H9 (cell line): ENCODE results near the gene PHLDB1. TPM values are rescaled to one million over a fixed set of nuclear protein-coding genes. Genes with fewer than 3 reads are reported as not detected.
A peak's percentile ranks its signal among the peaks of the same experiment; 100 is the strongest.
"Not testable (repeated sequence)": the region's sequence is repeated elsewhere in the genome, so short reads cannot be mapped to it uniquely, and the experiment has no call there.

Experiments
- DNase-seq: peaks from one replicate; pipeline ENCODE4 v3.0.0-alpha.2; 2017
- H2AFZ ChIP-seq: one replicate; pipeline ENCODE4 v1.6.1; 2013; ENCODE audit warnings: mild to moderate bottlenecking, low read length, control low read depth, moderate library complexity
- H2AK5ac ChIP-seq: 2 replicates; pipeline ENCODE4 v1.6.1; 2013; ENCODE audit warnings: low read length, control low read depth, mixed read lengths; ENCODE audit not compliant: insufficient read length
- H2BK120ac ChIP-seq: one replicate; pipeline ENCODE4 v1.6.1; 2013; ENCODE audit warnings: low read depth, mild to moderate bottlenecking, low read length, control low read depth, inconsistent platforms; ENCODE audit not compliant: poor library complexity, severe bottlenecking
- H2BK12ac ChIP-seq: 2 replicates; pipeline ENCODE4 v1.6.1; 2013; ENCODE audit warnings: low read length, control low read depth, mixed read lengths, low read depth; ENCODE audit not compliant: insufficient read length
- H2BK15ac ChIP-seq: 2 replicates; pipeline ENCODE4 v1.6.1; 2013; ENCODE audit warnings: low read depth, low read length, control low read depth
- H2BK20ac ChIP-seq: one replicate; pipeline ENCODE4 v1.6.1; 2013; ENCODE audit warnings: low read depth, mild to moderate bottlenecking, low read length, control low read depth, inconsistent platforms; ENCODE audit not compliant: poor library complexity, severe bottlenecking
- H2BK5ac ChIP-seq: 2 replicates; pipeline ENCODE4 v1.6.1; 2013; ENCODE audit warnings: low read length, control low read depth, mixed read lengths; ENCODE audit not compliant: insufficient read length
- H3K14ac ChIP-seq: 2 replicates; pipeline ENCODE4 v1.6.1; 2013; ENCODE audit warnings: low read length, control low read depth; ENCODE audit not compliant: insufficient read depth
- H3K18ac ChIP-seq: 2 replicates; pipeline ENCODE4 v1.6.1; 2013; ENCODE audit warnings: low read depth, mild to moderate bottlenecking, mixed read lengths, low read length, control low read depth; ENCODE audit not compliant: insufficient read length
- H3K23ac ChIP-seq: 2 replicates; pipeline ENCODE4 v1.6.1; 2013; ENCODE audit warnings: low read length, control low read depth, mixed read lengths, low read depth; ENCODE audit not compliant: insufficient read length
- H3K23me2 ChIP-seq: 2 replicates; pipeline ENCODE4 v1.6.1; 2013; ENCODE audit warnings: low read depth, mild to moderate bottlenecking, mixed read lengths, low read length, control low read depth; ENCODE audit not compliant: insufficient read length, poor library complexity, severe bottlenecking
- H3K27ac ChIP-seq: 2 replicates; pipeline ENCODE4 v1.5.1; 2013; ENCODE audit warnings: low read length, control low read depth, mixed read lengths, low read depth; ENCODE audit not compliant: insufficient read length
- H3K27me3 ChIP-seq: 2 replicates; pipeline ENCODE4 v1.6.1; 2013; ENCODE audit warnings: low read length, control low read depth, inconsistent platforms; ENCODE audit not compliant: insufficient read depth
- H3K4ac ChIP-seq: 2 replicates; pipeline ENCODE4 v1.6.1; 2013; ENCODE audit warnings: low read depth, mild to moderate bottlenecking, control low read depth, inconsistent platforms, low read length, moderate library complexity
- H3K4me1 ChIP-seq: 2 replicates; pipeline ENCODE4 v1.6.1; 2013; ENCODE audit warnings: low read length, control low read depth, inconsistent platforms; ENCODE audit not compliant: insufficient read depth
- H3K4me2 ChIP-seq: 2 replicates; pipeline ENCODE4 v1.6.1; 2013; ENCODE audit warnings: low read length, control low read depth, mixed read lengths; ENCODE audit not compliant: insufficient read length, insufficient read depth
- H3K56ac ChIP-seq: 2 replicates; pipeline ENCODE4 v1.6.1; 2013; ENCODE audit warnings: low read depth, mild to moderate bottlenecking, mixed read lengths, low read length, control low read depth; ENCODE audit not compliant: insufficient read length
- H3K79me1 ChIP-seq: 2 replicates; pipeline ENCODE4 v1.6.1; 2013; ENCODE audit warnings: low read depth, mild to moderate bottlenecking, moderate library complexity, low read length, control low read depth, inconsistent platforms; ENCODE audit not compliant: insufficient read depth, poor library complexity, severe bottlenecking
- H3K79me2 ChIP-seq: 2 replicates; pipeline ENCODE4 v1.6.1; 2013; ENCODE audit warnings: low read length, control low read depth, inconsistent platforms; ENCODE audit not compliant: insufficient read depth
- H3K9ac ChIP-seq: 2 replicates; pipeline ENCODE4 v1.6.1; 2013; ENCODE audit warnings: low read length, control low read depth, mixed read lengths; ENCODE audit not compliant: insufficient read length; ENCODE audit errors: extremely low read depth
- H3K9me3 ChIP-seq: one replicate; pipeline ENCODE4 v1.6.1; 2013; ENCODE audit warnings: low read depth, low read length, inconsistent platforms; ENCODE audit not compliant: control insufficient read depth
- H3T11ph ChIP-seq: one replicate; pipeline ENCODE4 v1.6.1; 2013; ENCODE audit warnings: mild to moderate bottlenecking, low read length, control low read depth, inconsistent platforms
- H4K20me1 ChIP-seq: one replicate; pipeline ENCODE4 v1.6.1; 2013; ENCODE audit not compliant: control insufficient read depth, insufficient read length, insufficient read depth
- H4K5ac ChIP-seq: 2 replicates; pipeline ENCODE4 v1.6.1; 2013; ENCODE audit warnings: low read depth, mild to moderate bottlenecking, mixed read lengths, low read length, control low read depth; ENCODE audit not compliant: insufficient read length
- H4K8ac ChIP-seq: replicated peaks from 2 replicates; pipeline ENCODE4 v1.6.1; 2013; ENCODE audit warnings: low read length, control low read depth, mixed read lengths, low read depth; ENCODE audit not compliant: insufficient read length
- H4K91ac ChIP-seq: 2 replicates; pipeline ENCODE4 v1.6.1; 2013; ENCODE audit warnings: low read depth, mild to moderate bottlenecking, moderate library complexity, mixed read lengths, low read length, control low read depth; ENCODE audit not compliant: insufficient read length
- H3K27ac Mint-ChIP-seq, 3 experiments: 2 replicates in 2 of 3; 3 replicates in 1 of 3; pipeline ENCODE4 v1.8.0; 2020 to 2021; ENCODE audit warnings: mixed read lengths in 3 of 3, mild to moderate bottlenecking in 1 of 3, moderate library complexity in 1 of 3
- H3K27me3 Mint-ChIP-seq: 2 replicates; pipeline ENCODE4 v1.8.0; 2021; ENCODE audit warnings: low read depth, mild to moderate bottlenecking, moderate library complexity, mixed read lengths
- H3K36me3 Mint-ChIP-seq, 3 experiments: 2 replicates in 2 of 3; 3 replicates in 1 of 3; pipeline ENCODE4 v1.8.0; 2020 to 2021; ENCODE audit warnings: low read depth in 3 of 3, mixed read lengths in 3 of 3; ENCODE audit not compliant: insufficient read depth in 1 of 3
- H3K4me1 Mint-ChIP-seq, 2 experiments: 2 replicates each; pipeline ENCODE4 v1.8.0; 2020; ENCODE audit warnings: mixed read lengths in 2 of 2
- H3K4me3 Mint-ChIP-seq, 2 experiments: 2 replicates in 1 of 2; 3 replicates in 1 of 2; pipeline ENCODE4 v1.8.0; 2020 to 2021; ENCODE audit warnings: mild to moderate bottlenecking in 2 of 2, mixed read lengths in 2 of 2, moderate library complexity in 1 of 2
- H3K9me3 Mint-ChIP-seq, 2 experiments: 2 replicates in 1 of 2; 3 replicates in 1 of 2; pipeline ENCODE4 v1.8.0; 2020; ENCODE audit warnings: mild to moderate bottlenecking in 2 of 2, mixed read lengths in 2 of 2, moderate library complexity in 1 of 2
- CTCF ChIP-seq: fragments of 200-600 bp; sonication (generic); conservative IDR thresholded peaks from 3 replicates; pipeline ENCODE4 v1.8.0; 2021; ENCODE audit warnings: antibody characterized with exemption, mild to moderate bottlenecking
- WGBS: extraction: QIAGEN DNeasy Blood & Tissue Kit; methylation state at CpG from one replicate; pipeline ENCODE4 v1.1.7; 2013; ENCODE audit warnings: missing lambda C conversion rate, low lambda C conversion rate, mixed read lengths; ENCODE audit not compliant: insufficient read length; ENCODE audit errors: extremely low coverage; 5-methylcytosine and 5-hydroxymethylcytosine counted together
- total RNA-seq: library from RNA; stranded (reverse); gene quantifications from 2 replicates; pipeline ENCODE4 v1.2.1, GENCODE V29; 2021

PHLDB1 gene
- total RNA-seq, 1 experiment from 2014 or later, result 56.0 TPM

GRCh38 chr11:118610773-118611432 lies 3.5 kb downstream of the PHLDB1 start:
- no peak overlapping the region for H2AK5ac ChIP-seq
- no peaks in the 10 kb centered on the region for H4K20me1 ChIP-seq
- WGBS, result 100% methylated on average over 2 of the region's 54 CpGs
- no peak overlapping the region for H2BK120ac ChIP-seq
- no peak overlapping the region for H3K27ac Mint-ChIP-seq
- H3K79me1 ChIP-seq, result no peaks in the 10 kb centered on the region
- no peak overlapping the region for H2BK12ac ChIP-seq
- H3T11ph ChIP-seq, result no peak overlapping the region
- no peak overlapping the region for H4K5ac ChIP-seq
- no peak overlapping the region for H4K8ac ChIP-seq
- H3K9me3 ChIP-seq, result no peaks in the 10 kb centered on the region
- no peak overlapping the region for H2AFZ ChIP-seq
- peaks cover 45% of the 10 kb centered on the region for H3K27me3 ChIP-seq
- DNase-seq, result peak; percentile 95
- peak overlapping the region; percentile 38 to 70; a peak in 4 of 5 replicates for H3K4me3 Mint-ChIP-seq
- H3K9ac ChIP-seq, result no peak overlapping the region
- H3K4me1 Mint-ChIP-seq, result peaks cover 64 to 69% of the 10 kb centered on the region in 2 experiments
- H3K27ac ChIP-seq, result no peak overlapping the region
- no peaks in the 10 kb centered on the region for H3K79me2 ChIP-seq
- TF ChIP-seq CTCF, result peak; percentile 98
- peaks cover 63% of the 10 kb centered on the region for H3K27me3 Mint-ChIP-seq
- no peak overlapping the region for H4K91ac ChIP-seq
- peaks cover 16% of the 10 kb centered on the region for H3K23me2 ChIP-seq
- peaks cover 0 to 4% (median 0%) of the 10 kb centered on the region in 3 experiments; a peak in 3 of 7 replicates for H3K36me3 Mint-ChIP-seq
- no peak overlapping the region for H3K56ac ChIP-seq
- H3K9me3 Mint-ChIP-seq, result peaks cover 0 to 6% of the 10 kb centered on the region in 2 experiments; a peak in 4 of 5 replicates
- H2BK20ac ChIP-seq, result no peak overlapping the region
- H3K4me1 ChIP-seq, result peaks cover 12% of the 10 kb centered on the region
- no peak overlapping the region for H3K23ac ChIP-seq
- H2BK15ac ChIP-seq, result no peak overlapping the region
- H3K4me2 ChIP-seq, result peak overlapping the region; percentile 77
- no peak overlapping the region for H3K14ac ChIP-seq
- no peak overlapping the region for H3K18ac ChIP-seq
- H2BK5ac ChIP-seq, result no peak overlapping the region
- H3K4ac ChIP-seq, result no peak overlapping the region

- not testable (repeated sequence) for H3K9ac ChIP-seq, H4K20me1 ChIP-seq, H2BK5ac ChIP-seq, H2BK12ac ChIP-seq, H3K56ac ChIP-seq, H4K5ac ChIP-seq, H3K79me2 ChIP-seq, H3K23ac ChIP-seq, H2BK20ac ChIP-seq, H3K79me1 ChIP-seq, H3K18ac ChIP-seq, H3K4me2 ChIP-seq, H3K9me3 ChIP-seq, H3K27ac Mint-ChIP-seq, H2BK15ac ChIP-seq, H3K27ac ChIP-seq, H3T11ph ChIP-seq, H4K8ac ChIP-seq, H3K36me3 Mint-ChIP-seq, H3K4ac ChIP-seq, H4K91ac ChIP-seq, H2AFZ ChIP-seq, H3K9me3 Mint-ChIP-seq, H3K14ac ChIP-seq, H2BK120ac ChIP-seq, H2AK5ac ChIP-seq
- no CpG with 5 or more reads among the region's 19 CpGs for WGBS
- peaks cover 16% of the 10 kb centered on the region for H3K23me2 ChIP-seq
- DNase-seq, result peak; percentile 20
- H3K27me3 Mint-ChIP-seq, result peaks cover 58% of the 10 kb centered on the region
- peaks cover 39% of the 10 kb centered on the region for H3K27me3 ChIP-seq
- peak overlapping the region in 1 of 2 experiments; percentile 52; a peak in 3 of 5 replicates for H3K4me3 Mint-ChIP-seq
- peaks cover 13% of the 10 kb centered on the region for H3K4me1 ChIP-seq
- peaks cover 64 to 69% of the 10 kb centered on the region in 2 experiments for H3K4me1 Mint-ChIP-seq
Measured at GRCh38 chr11:118611433-118611795, 4.0 kb downstream of the PHLDB1 start.
